ENCODE data around the gene MTCL3.
"Not testable (repeated sequence)": the region's sequence is repeated elsewhere in the genome, so short reads cannot be mapped to it uniquely, and the experiment has no call there.

Gene MTCL3

DNA sequence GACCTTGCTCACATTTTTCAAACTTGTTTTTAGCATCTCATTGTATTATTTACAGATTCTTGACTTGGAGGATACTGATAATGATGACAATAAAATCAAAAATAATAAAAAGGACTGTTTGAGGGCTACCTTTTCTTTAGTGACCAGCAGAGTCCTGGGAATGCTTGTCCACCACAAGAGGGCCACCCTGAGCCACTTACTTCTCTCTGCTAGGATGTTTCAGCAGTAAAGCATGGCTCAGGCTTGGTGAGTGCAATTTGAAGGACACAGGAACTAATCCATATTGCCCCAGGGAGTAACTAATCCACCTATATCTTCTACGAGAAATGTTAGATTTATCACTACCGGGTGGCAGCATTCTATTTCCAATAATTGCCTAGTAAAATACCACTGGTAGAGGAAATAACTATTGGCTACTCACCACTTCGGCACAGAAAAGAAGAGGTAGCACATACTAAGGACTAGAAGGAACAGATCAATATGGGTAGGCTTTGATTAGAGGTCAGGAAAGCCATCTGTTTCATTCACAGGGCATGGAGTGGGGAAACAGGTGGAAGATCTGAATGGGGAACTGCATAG, 54.2 kb downstream of the MTCL3 start:
- DNase-seq, result peak; percentile 67

DNA sequence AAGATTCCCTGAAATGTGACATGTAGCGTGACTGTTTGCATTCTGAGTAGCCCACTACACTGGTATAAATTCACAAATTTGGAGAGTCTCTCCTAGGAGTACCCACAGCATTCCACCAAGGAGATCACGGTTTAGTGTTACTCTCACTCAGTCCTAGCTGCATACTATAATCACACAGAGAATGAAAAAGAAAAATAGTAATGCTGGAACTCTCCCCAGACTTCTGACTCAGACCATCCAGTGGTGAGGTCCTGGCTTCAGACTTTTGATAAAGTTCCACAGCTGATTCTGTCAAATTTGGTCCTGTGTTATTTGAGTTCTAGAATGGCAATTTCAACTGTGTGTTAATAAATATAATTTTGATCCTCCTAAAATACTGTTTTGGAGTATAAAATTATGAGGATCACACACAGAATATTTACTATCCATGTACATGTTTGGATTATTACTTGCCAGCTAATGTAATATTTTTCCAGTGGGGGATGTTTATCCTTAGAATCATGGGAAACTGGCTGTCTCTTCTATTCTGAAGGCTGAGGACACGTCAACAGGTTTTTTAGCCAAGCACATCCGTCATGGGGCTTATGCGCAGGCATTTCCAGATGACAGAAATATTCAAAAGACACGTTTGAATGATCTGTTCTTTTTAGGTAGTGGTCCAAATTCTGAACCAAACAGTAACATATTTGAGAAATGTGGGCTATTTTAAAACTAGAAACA, 54.8 kb downstream of the MTCL3 start:
- peak; percentile 89 for DNase-seq

DNA sequence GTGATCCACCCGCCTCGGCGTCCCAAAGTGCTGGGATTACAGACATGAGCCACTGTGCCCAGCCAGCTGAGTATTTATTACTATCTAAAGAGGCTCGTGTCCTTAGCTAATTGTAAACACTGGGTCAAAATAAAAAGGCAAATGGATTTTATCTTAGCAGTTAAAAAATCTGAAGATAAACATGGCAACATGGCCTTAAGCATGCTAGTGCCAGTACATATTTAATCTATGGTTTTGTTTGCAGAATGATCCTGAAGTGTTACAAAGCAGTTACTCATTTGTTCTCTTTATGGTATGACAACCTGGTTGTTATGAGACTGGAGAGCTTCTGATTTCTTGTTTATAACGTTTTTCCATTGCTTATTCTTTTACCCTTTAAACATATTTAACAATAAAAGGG, 56.1 kb downstream of the MTCL3 start:
- DNase-seq, result no peak

DNA sequence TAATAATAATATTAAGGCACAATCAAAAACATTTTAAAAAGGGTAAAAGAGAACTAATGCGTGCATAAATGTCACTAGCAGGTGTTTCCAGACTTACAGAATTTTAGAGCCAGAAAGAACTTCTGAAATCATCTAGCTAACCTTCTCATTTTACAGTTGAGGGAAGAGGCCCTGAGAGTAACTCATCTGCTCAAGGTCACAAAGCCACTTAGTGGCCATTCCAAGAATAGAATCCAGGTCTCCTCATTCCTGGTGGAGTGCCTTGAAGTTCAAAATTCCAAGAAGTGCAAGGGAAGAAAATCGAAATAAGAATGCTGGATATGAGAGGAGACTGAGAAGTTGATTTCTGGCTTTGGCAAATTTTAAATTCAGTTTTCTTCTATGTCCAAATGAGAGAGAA, 56.8 kb downstream of the MTCL3 start:
- no peak for DNase-seq

DNA sequence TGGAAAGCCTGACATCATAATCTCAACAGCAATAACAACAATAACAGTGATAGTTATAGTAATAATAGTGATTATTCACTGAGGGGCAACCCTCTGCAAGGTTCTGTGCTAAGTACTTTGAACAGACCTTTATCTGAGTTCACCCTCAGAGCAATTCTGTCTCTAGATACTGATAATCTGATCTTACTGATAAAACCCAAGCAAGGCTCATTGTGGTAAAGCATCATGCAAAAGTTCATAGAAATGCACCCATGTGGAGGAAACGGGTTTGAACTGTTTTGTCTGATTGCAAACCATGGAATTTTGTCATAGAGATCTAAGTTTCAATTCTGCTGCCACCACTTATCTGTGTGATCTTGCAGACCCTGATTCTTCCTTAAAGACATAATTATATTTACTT, 58.7 kb downstream of the MTCL3 start:
- DNase-seq, result no peak

DNA sequence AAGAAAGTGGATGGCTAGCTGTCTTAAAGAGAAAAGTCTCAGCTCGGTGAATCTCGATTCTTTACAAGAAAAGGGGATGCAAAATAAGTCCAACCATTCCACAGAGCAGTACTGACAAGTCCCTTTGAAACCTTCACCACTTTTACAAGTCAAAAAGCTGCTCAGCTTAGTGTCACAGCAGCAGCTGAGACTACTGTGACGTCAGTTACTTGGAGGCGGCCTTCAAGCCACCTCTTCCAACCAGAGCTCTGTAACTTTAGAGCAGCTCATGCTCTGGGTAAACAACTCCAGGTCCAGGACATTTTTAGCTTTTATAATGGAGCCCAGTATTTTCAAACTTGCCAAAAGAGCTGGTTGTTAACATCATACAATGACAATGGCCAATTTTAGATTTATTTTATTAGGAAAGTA, 59.9 kb downstream of the MTCL3 start, which contains the start of gene KIAA0408:
TSS of gene KIAA0408 (minus strand) at position 159 of the 411 bp plus-strand sequence. CDS start 5,408 bp downstream, outside the sequence.
- peak; percentile 65 for DNase-seq

DNA sequence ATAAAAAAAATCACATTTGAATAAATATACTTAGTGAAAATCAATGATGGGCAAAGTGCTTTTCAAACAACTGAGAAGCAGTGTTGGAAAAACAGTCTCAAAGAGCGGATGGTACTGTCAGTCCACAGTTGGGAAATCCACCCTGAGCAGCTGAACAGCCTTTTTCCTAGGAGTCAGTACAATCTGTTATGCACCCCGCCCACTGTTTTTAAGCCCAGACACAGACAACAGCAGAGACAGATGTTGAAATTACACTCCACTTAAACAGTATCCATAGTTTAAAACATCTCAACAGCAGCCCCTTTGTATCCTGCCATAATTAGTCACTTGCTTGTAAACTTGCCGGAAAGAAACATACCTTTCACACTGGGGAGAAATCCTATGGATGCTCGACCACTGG, 60.3 kb downstream of the MTCL3 start:
- no peak for DNase-seq

DNA sequence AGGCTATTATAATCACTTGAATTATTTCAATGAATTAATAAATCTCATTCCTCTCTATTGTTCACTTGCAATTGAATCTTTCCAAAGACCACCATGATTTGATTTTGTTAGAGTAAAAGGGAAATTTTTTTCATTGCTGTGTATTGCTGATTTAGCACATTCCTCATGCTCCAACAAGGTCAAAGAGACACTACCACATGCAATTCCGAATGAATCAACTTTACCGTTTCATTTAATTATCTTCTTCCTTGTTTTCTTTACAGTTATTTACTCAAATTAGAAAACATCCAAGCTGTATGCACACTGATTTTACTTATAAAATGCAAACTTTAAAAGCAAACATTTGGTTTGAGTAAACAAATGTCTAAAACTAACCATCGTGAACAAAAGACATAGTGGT, 60.9 kb downstream of the MTCL3 start:
- no peak for DNase-seq

DNA sequence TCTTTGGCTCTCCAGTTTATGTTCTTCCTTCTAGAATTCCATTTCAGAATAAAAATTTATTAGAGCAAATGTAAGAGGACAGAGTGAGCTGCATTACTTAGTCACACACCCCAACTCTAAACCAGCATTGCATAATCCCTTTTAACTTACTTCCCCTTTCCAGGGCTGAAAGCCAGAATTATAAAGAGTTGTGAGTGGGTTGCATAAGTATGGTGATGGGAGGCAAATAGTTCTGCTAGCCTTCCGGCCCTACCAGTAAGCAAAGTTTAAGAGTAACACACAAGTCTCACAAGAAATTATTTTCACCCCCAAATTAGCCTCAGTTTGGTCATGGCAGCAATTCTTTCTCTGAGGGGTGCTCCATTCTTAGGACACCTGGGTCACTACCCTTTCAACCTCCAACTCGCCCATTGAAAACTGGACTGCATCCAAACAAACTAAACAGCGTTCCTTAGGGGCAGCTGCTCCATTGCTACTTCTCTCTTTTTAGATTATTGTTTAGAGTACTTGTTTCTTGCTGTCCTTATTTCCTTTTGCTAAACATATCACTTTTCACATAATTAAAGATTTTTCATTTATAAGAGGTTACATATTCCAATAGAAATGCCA, 61.6 kb downstream of the MTCL3 start:
- no peak for DNase-seq

DNA sequence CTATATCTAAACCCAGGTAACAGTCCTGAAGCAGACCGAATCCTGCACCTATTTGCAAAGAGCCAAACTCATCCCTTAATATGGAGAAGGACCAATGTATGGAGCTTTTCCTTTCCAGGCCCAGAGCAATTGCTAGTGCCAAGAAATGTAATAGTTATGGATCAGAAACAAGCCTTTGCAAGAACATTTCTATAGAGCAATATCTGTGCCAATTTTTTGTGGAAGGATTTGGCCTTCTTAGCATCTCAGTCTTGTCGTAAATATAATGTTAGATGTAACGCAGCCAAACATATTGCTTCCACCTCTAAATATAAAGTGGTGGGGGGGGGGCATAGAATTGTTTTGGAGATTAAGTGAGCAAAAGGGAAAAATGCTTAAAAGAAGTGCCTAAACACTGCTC, 62.7 kb downstream of the MTCL3 start:
- no peak for DNase-seq

DNA sequence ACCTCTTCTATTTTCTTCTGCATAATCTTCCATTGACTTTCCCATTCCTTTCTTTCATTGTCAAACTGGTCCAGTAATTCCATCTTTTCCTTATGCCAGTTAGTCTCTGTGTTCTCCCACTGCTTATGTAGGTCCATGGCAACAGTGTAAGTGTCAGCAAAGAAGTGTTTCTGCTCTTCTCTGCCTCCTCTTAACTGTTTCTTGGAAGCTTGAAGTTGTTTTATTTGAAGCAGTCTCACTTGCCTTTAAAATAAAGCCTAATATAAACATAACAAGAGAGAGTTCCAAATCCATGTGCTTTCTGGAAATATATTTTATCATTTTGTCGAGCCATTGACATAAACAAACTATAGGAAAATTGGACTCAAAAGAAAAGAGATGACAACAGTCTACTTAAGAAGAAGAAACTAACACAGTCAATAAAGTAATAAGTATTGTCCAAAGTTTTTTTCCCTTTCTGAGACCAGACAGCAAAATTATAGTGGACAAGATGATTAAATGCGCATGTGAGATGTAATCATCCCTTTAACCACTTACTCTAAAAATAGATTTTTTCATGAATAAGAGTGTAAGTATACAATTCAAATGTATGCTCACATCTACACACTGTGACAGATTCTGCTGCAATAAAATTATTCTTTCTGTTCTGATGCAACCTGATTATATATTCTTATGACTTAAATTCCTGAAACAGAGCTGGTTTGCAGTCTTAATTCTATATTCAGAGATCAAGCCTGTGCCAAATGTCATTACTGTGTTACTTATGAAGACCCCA, 65.1 kb downstream of the MTCL3 start:
- no peak for DNase-seq

DNA sequence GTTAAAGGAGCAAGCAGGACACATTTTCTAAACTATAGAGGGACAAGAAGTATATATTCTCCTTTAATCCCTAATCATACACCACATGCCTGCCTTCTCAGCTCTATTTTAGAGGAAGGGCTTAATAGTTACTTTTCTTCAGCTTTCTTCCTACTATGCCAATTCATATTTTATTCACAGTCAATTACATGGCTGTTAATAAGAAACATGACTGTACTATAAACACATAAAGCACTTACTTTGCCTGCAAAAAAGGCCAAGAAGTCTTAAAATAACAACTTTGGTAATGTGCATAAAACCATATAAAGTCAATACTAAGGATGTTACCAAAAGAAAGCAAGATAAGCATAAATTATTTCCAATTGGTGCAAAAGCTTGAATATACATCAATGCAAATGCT, 66.3 kb downstream of the MTCL3 start:
- no peak for DNase-seq

DNA sequence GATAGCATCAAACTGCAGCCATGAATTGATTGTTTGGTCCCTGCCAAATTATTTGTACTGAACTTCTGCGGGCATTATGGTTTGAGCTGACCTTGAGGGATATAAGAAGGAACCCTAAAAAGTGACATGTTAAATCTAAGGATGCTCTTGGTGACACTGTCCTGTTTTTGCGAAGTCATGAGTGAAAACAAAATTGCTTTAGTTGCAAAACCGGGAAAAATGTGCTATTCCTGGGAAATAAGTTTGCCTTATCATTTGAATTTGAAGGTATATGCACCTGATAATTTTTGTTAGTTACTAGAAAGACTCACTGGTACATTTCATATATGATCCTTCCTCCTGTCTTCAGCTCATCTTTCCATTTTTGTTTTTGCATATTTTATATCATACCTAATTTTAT, 67.7 kb downstream of the MTCL3 start:
- DNase-seq, result no peak

DNA sequence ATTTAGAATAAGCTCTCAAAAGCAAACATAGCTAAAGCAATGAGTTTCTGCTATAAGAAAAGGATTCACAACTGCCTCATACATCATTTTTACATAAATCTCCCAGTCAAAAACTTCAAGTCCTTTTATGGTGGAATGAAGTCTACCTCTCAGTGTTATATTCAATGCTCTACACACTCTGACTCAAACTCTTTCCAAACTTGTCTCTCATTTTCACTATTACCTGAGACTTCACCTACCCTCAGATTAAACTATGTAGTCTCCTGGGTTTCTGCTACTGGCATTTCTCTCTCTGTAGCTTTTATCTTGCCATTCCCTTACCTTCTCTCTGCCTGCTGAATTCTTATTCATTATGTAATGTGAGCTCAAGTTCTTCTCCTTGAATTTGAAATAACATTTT, 71.4 kb downstream of the MTCL3 start:
- no peak for DNase-seq

DNA sequence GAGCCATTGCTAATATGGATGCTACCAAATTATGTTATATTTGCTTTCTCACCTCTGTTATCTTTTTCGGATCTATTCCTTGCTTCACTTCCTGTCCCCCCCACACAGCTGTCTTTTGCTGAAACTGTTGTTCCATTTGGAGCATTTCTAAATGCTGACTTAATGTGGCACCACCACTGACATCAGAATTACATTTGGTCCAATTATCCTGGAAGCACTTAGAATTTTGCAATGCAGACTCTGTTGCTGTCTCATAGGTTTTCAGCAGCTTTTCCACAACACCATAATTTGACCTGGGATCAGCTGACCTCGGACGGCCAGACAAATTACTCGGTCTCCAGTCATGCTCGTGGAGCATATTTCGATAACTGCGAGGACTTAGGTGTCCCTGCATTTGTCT, 72.8 kb downstream of the MTCL3 start:
- no peak for DNase-seq

DNA sequence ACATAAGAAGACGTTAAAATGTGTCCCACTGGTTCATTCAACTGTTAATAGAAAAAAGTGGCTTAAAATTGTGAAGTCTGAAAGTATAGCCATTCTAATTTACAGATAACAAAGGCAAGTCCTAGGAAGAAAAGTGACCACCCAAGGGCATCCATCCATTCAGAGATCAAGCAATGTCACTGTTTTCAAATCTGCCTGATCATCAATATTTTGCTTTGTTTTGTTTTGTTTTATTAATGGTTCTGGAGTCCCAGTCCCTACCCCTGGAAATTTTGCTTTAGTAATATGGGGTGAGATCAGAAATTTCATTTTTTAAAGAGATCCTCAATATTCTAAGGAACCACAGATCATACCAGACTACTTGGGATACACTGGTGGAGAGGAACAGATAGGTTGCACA, 77.3 kb downstream of the MTCL3 start:
- DNase-seq, result no peak

DNA sequence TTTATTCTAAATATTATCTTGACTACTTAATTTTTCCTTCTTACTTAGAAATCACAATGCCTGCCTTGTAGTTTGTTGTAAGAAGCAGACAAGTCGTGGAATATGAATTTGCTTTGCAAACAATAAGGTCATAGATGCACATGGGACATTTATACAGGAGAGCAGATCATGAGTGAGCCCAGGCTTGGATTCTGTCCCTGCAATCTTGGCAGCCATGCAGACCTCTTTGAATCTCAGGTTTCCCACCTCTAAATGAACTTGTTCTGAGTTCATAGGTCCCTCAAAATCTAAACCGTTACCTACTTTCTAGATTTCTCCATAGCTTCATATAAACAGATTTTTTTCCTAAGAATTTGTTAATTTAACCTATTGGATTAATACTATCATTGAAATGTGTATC, 79.4 kb downstream of the MTCL3 start:
- DNase-seq, result no peak

DNA sequence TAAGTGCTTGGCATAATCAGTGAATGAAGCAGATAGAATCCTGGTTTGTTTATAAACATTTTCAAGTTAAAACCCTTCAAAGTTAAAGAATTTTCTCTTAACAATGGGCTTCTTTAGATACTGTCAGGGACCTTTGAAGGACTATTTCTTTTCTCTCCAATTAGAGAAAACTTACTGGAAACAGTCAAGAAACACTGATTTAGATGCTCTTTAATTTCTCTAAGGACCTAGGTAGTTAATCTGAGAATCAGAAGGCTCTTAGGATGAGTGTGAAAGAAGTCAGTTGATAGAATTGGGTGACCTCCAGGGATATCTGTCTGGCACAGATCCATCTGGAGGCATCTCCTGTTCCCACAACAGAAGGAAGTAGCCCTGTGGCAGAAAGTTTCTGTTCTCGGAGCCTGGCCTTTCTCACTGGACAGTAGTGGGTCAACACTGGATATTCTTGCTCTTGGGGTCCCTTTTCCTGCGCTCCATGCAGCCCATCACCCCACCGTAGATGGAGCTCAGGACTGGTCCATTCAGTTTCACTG, 82.5 kb downstream of the MTCL3 start:
- DNase-seq, result no peak

DNA sequence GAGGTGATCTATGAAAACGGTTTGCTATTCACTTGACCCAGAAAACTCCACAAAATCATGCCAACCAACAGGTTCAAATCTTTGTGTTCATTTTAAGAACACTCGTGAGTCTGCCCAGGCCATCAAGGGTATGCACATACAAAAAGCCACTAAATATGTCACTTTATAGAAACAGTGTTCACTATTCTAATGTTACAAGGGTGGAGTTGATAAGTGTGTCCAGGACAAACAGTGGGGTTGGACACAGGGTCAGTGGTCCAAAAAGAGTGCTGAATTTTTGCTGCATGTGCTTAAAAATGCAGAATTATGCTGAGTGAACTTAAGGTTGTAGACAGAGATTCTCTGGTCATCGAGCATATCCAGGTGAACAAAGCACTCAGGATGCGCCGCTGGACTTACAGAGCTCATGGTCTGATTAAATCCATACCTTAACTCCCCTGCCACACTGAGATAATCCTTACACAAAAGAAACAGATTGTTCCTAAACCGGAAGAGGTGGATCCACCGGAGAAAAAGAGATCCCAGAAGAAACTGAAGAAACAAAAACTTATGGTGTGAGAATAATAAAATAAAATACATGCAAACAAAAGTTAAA, 83.4 kb downstream of the MTCL3 start:
- DNase-seq, result no peak

DNA sequence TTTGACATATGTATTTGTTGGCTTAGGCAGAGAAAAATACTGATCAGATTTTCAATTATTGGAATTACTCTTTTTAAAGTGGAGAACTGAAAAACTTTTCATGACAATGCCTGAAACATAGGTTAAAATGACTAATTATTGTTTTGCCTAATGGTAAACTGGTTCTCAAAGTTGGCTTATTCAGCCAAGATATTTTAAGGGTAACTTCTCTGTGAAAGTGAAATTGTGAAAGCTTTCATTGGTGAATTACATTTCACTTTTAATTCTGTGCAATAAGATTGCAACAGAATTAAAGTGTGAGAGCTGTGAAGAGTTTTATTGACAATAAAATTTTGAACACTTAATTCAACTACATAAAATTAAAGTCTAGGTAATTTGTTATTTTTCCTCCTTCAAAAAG, 84.5 kb downstream of the MTCL3 start:
- DNase-seq, result no peak

DNA sequence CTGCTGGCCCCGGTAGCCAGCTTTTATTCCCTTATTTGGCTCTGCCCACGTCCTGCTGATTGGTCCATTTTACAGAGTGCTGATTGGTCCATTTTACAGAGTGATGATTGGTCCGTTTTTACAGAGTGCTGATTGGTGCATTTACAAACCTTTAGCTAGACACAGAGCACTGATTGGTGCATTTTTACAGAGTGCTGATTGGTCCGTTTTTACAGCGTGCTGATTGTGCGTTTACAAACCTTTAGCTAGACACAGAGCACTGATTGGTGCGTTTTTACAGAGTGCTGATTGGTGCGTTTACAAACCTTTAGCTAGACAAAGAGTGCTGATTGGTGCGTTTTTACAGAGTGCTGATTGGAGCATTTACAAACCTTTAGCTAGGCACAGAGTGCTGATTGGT, 90.6 kb downstream of the MTCL3 start:
- not testable (repeated sequence) for DNase-seq

DNA sequence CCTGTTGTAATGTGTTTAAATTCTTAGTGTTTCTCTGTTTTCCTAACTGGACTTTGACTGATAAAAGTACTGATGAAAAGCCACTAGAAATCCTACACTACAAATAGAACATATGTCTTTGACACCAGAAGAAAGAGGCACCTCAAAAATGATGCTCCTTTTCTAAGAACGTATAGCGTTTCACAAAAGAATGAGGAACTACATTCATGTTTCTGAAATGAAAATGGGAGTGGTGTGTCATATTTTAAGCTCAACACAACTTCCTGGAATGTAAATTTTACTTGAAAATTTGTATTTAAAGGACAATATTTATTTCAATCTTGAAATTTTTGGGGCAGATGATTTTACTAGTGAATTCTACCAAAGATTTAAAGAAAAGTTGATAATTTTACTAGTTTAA, 95.2 kb downstream of the MTCL3 start:
- peak; percentile 12 for DNase-seq
